Measurements from ENCODE around the gene UCN.

DNA sequence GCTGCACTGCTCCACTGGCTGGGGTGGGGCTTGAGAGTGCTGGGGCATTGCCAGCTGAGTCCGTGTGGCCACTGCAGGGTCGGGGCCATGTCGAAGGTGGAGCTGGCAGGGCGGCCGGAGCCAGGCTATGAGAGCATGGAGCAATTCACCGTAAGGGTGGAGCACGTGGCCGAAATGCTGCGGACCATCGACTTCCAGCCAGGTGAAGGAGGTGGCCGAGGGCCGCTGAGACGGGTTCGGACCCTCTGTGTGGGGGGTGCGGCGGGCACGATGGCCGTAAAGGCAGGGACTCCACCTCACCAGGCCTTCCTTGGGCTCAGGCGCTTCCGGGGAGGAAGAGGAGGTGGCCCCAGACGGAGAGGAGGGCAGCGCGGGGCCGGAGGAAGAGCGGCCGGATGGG lies 2.1 kb downstream of the UCN start:
- TF ChIP-seq EZH2phosphoT487 (IDR thresholded peaks at IDR 0.05; ENCODE audit: borderline replicate concordance): no peak
- TF ChIP-seq, protein P1, sequence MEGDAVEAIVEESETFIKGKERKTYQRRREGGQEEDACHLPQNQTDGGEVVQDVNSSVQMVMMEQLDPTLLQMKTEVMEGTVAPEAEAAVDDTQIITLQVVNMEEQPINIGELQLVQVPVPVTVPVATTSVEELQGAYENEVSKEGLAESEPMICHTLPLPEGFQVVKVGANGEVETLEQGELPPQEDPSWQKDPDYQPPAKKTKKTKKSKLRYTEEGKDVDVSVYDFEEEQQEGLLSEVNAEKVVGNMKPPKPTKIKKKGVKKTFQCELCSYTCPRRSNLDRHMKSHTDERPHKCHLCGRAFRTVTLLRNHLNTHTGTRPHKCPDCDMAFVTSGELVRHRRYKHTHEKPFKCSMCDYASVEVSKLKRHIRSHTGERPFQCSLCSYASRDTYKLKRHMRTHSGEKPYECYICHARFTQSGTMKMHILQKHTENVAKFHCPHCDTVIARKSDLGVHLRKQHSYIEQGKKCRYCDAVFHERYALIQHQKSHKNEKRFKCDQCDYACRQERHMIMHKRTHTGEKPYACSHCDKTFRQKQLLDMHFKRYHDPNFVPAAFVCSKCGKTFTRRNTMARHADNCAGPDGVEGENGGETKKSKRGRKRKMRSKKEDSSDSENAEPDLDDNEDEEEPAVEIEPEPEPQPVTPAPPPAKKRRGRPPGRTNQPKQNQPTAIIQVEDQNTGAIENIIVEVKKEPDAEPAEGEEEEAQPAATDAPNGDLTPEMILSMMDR (conservative IDR thresholded peaks at IDR 0.05; ENCODE audit: low read length): no peak
